HT1080 (cell line): Measurements from ENCODE around the gene OPCML. TPM values are rescaled to one million over a fixed set of nuclear protein-coding genes. Genes with fewer than 3 reads are reported as not detected.

Experiments used
- DNase-seq: peaks from one replicate; pipeline ENCODE4 v3.0.0-alpha.2; 2015; ENCODE audit warnings: low read depth
- total RNA-seq: library from RNA; depleted of rRNA; stranded (reverse); fragments of >200 nt; shearing (Covaris generic); gene quantifications from 2 replicates; pipeline ENCODE4 v1.2.3, GENCODE V29; 2014

Gene OPCML
- total RNA-seq, 1 experiment from 2014 or later, result 0.13 TPM

GRCh38 chr11:133361689-133361994 is 170.7 kb downstream of the OPCML start:
- DNase-seq, result no peak

- no peak for DNase-seq
These were observed 171.2 kb downstream of the OPCML start for GRCh38 chr11:133360860-133361688.

GRCh38 chr11:133355095-133355494 is 177.2 kb downstream of the OPCML start:
- DNase-seq, result no peak

GRCh38 chr11:133354069-133354468 is 178.2 kb downstream of the OPCML start:
- no peak for DNase-seq

GRCh38 chr11:133350045-133350444 is 182.3 kb downstream of the OPCML start:
- DNase-seq, result no peak

GRCh38 chr11:133347988-133348387 is 184.3 kb downstream of the OPCML start:
- DNase-seq, result peak; percentile 47

GRCh38 chr11:133346137-133346536 is 186.2 kb downstream of the OPCML start:
- no peak for DNase-seq

GRCh38 chr11:133343951-133344350 is 188.3 kb downstream of the OPCML start:
- peak; percentile 93 for DNase-seq

GRCh38 chr11:133339495-133340140 is 192.7 kb downstream of the OPCML start:
- DNase-seq, result peak; percentile 6

GRCh38 chr11:133338588-133338987 is 193.7 kb downstream of the OPCML start:
- DNase-seq, result no peak

GRCh38 chr11:133337951-133338418 is 194.3 kb downstream of the OPCML start:
- DNase-seq, result no peak

GRCh38 chr11:133337193-133337592 is 195.1 kb downstream of the OPCML start:
- DNase-seq, result no peak

- no peak for DNase-seq
These were observed 201.3 kb downstream of the OPCML start for GRCh38 chr11:133331031-133331430.

- DNase-seq, result no peak
These were observed 205.5 kb downstream of the OPCML start for GRCh38 chr11:133326849-133327248.

GRCh38 chr11:133326332-133326731 is 206.0 kb downstream of the OPCML start:
- no peak for DNase-seq

GRCh38 chr11:133325711-133326110 is 206.6 kb downstream of the OPCML start:
- DNase-seq, result no peak

GRCh38 chr11:133323354-133323753 is 208.9 kb downstream of the OPCML start:
- no peak for DNase-seq

- DNase-seq, result no peak
These were observed 214.1 kb downstream of the OPCML start for GRCh38 chr11:133318221-133318620.

- DNase-seq, result no peak
These were observed 221.1 kb downstream of the OPCML start for GRCh38 chr11:133311230-133311629.

GRCh38 chr11:133306019-133306418 is 226.3 kb downstream of the OPCML start:
- DNase-seq, result no peak

- DNase-seq, result no peak
These were observed 226.9 kb downstream of the OPCML start for GRCh38 chr11:133305208-133305956.

GRCh38 chr11:133303262-133303661 is 229.0 kb downstream of the OPCML start:
- no peak for DNase-seq
